ENCODE results near the gene GCN1.
"Not testable (repeated sequence)": the region's sequence is repeated elsewhere in the genome, so short reads cannot be mapped to it uniquely, and the experiment has no call there.

The GCN1 gene

GRCh38 chr12:120223458-120224303 is 29.2 kb upstream of the GCN1 start:
- Mint-ChIP-seq H3K27ac (no peak overlapping the region), H3K36me3 (no peaks in the 10 kb centered on the region), H3K4me3 (no peak overlapping the region), H3K4me1 (peaks cover 30% of the 10 kb centered on the region), H3K27me3 (peaks cover 39% of the 10 kb centered on the region), H3K9me3 (no peaks in the 10 kb centered on the region)
- ATAC-seq, result no peak

DNA sequence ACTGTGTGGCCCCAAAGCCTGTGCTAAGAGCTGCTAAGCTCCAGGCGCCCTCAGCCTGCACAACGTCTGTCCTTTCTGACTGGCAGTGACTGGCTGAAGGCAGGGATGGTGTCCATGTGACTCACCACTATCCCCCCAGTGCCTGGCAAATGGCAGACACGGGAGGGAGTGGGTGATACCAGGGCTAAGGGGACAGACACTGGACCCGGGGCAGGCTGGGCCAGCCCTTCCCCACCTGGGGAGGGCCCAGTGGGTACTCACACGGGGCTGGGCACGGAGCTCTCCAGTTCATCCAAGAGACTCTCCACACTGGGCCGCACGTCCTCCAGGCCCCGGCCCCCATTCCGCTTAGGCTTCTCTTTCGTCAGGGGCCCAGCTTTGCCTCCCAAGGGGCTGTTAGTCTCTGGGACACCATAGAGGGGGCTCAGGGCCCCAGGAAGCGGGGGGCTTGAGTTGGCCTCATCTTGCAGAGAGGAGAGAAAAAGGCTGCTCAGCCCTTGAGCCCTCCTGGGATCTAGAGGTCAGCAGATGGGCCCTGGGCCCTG is 27.8 kb upstream of the GCN1 start:
- H3K36me3 Mint-ChIP-seq, result no peaks in the 10 kb centered on the region
- H3K27ac Mint-ChIP-seq, result no peak overlapping the region
- H3K27me3 Mint-ChIP-seq, result peaks cover 39% of the 10 kb centered on the region
- H3K9me3 Mint-ChIP-seq, result no peaks in the 10 kb centered on the region
- H3K4me1 Mint-ChIP-seq, result peaks cover 21% of the 10 kb centered on the region
- ATAC-seq, result no peak
- no peak overlapping the region for H3K4me3 Mint-ChIP-seq

GRCh38 chr12:120221576-120221900 is 27.0 kb upstream of the GCN1 start:
- Mint-ChIP-seq H3K4me1 (peaks cover 21% of the 10 kb centered on the region), H3K27me3 (peaks cover 39% of the 10 kb centered on the region), H3K36me3 (no peaks in the 10 kb centered on the region), H3K27ac (no peak overlapping the region), H3K4me3 (no peak overlapping the region), H3K9me3 (no peaks in the 10 kb centered on the region)
- ATAC-seq, result no peak

GRCh38 chr12:120220838-120221575 is 26.5 kb upstream of the GCN1 start:
- ATAC-seq, result no peak
- no peak overlapping the region for H3K27ac Mint-ChIP-seq
- H3K4me1 Mint-ChIP-seq, result peaks cover 18% of the 10 kb centered on the region
- no peaks in the 10 kb centered on the region for H3K9me3 Mint-ChIP-seq
- peaks cover 43% of the 10 kb centered on the region for H3K27me3 Mint-ChIP-seq
- H3K4me3 Mint-ChIP-seq, result no peak overlapping the region
- H3K36me3 Mint-ChIP-seq, result no peaks in the 10 kb centered on the region

GRCh38 chr12:120218680-120219606 is 24.4 kb upstream of the GCN1 start:
- no peak overlapping the region for H3K4me3 Mint-ChIP-seq
- ATAC-seq, result no peak
- no peaks in the 10 kb centered on the region for H3K36me3 Mint-ChIP-seq
- H3K9me3 Mint-ChIP-seq, result no peaks in the 10 kb centered on the region
- no peak overlapping the region for H3K27ac Mint-ChIP-seq
- no peaks in the 10 kb centered on the region for H3K4me1 Mint-ChIP-seq
- peaks cover 51% of the 10 kb centered on the region for H3K27me3 Mint-ChIP-seq

- Mint-ChIP-seq H3K4me1 (no peaks in the 10 kb centered on the region), H3K9me3 (no peaks in the 10 kb centered on the region), H3K4me3 (no peak overlapping the region), H3K36me3 (peaks cover 3% of the 10 kb centered on the region), H3K27ac (no peak overlapping the region), H3K27me3 (peaks cover 34% of the 10 kb centered on the region)
- no peak for ATAC-seq
Observed at GRCh38 chr12:120216742-120217605, 22.5 kb upstream of the GCN1 start.

DNA sequence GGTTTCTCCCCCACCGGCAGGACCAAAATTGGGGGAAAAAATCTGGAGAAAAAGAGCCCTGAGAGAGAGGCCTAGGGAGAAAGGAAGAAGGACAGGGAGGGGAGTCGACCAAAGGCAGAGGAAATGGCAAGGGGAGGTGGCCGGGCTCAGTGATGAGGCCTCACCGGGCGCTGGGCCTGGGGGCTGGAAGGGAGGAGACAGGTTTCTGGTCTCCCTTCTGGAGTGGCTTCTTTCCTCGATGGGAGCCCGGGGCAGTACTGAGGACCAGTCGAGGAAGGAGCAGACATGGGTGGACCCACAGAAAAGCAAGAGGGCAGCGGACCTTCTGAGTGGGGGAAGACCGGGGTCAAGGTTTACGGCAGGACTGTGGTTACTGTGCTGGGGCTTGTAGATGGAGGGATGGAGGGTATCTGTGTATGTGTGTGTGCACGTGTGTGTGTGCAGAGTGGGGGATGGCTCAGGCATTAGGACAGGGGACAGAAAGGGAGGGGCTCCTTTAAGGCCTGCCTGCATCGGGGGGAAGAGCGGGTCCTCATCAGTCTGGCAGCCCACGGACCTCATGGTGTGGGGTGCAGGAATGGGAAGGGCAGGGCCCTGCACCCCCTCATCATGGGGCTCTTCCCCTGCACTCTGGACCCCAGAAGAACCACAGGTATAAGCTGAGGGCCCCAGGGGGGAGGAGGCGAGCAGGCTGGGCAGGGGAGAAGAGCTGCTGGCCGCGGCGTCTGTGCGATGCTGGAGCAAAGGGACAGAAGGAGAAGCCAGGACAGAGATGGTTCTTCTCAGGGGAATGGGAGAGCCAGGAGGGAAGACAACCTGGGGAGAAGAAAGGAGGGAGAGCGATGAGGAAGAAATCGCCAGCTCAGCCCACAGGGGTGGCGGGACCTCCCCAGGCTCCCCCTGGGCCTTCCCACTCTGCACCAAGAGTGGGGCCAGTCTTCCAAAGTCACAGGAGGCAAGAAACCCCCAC is 21.5 kb upstream of the GCN1 start:
- no peaks in the 10 kb centered on the region for H3K4me1 Mint-ChIP-seq
- ATAC-seq, result peak; percentile 5
- H3K36me3 Mint-ChIP-seq, result peaks cover 10% of the 10 kb centered on the region
- H3K27ac Mint-ChIP-seq, result no peak overlapping the region
- no peaks in the 10 kb centered on the region for H3K9me3 Mint-ChIP-seq
- peaks cover 32% of the 10 kb centered on the region for H3K27me3 Mint-ChIP-seq
- no peak overlapping the region for H3K4me3 Mint-ChIP-seq

DNA sequence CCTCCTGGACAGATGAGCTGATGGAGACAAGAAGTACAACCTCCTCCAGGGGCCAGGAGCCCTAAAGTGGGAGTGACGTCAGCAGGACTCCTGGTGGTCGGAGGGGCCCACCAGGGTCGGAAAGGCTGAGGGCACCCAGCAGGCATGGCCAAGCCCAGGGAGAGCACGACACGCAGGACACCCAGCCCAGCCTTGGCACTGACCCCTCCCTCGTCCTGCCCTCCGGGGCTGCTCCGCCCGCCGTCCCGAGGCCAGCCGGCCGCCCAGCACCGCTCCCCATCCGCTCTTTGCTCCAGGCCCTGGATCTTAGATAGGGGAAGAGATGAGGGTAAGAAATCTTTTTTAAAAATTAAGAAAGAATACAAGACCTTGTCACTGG is 20.8 kb upstream of the GCN1 start:
- no peaks in the 10 kb centered on the region for H3K4me1 Mint-ChIP-seq
- ATAC-seq, result no peak
- H3K27ac Mint-ChIP-seq, result no peak overlapping the region
- no peak overlapping the region for H3K4me3 Mint-ChIP-seq
- peaks cover 25% of the 10 kb centered on the region for H3K27me3 Mint-ChIP-seq
- no peaks in the 10 kb centered on the region for H3K9me3 Mint-ChIP-seq
- peaks cover 10% of the 10 kb centered on the region for H3K36me3 Mint-ChIP-seq

DNA sequence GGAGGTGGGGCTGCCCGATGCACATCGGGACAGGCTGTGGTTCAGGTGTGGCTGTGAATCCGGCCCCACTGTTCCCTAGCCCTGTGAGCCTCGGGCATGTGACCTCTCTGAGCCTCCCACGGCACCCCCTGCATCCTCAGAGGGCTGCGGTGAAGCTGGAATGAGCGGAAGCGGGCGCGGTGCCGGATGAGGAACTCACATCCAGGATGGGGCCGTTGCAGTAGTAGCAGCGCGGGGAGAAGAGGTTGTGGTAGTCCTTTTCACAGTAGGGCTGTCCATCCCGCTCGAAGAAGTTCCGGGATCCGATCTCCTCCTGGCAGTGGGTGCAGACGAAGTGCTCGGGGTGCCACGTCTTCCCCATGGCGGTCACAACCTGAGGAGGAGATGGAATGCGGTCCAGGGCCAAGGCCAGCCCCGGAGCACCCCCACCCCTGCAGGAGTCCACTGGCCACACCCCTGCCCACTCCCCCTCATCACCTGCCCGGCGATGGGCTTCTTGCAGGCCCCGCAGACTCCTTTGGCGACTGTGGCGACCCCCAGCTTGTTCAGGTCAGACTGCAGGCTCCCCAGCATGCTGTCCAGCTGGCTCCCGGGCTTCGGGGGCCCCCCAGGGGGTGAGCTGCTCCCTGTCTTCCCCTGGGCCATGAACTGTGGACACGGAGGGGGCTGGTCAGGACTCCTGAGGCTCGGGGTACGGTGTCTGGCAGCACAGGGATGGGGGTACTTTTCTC is 20.3 kb upstream of the GCN1 start:
- Mint-ChIP-seq H3K4me3 (no peak overlapping the region), H3K9me3 (no peaks in the 10 kb centered on the region), H3K27ac (no peak overlapping the region), H3K36me3 (peaks cover 16% of the 10 kb centered on the region), H3K27me3 (peaks cover 19% of the 10 kb centered on the region), H3K4me1 (no peaks in the 10 kb centered on the region)
- ATAC-seq, result no peak

GRCh38 chr12:120213758-120214157 is 19.2 kb upstream of the GCN1 start:
- Mint-ChIP-seq H3K36me3 (peaks cover 17% of the 10 kb centered on the region), H3K4me1 (no peaks in the 10 kb centered on the region), H3K9me3 (no peaks in the 10 kb centered on the region), H3K4me3 (no peak overlapping the region), H3K27me3 (peaks cover 12% of the 10 kb centered on the region), H3K27ac (no peak overlapping the region)
- no peak for ATAC-seq

DNA sequence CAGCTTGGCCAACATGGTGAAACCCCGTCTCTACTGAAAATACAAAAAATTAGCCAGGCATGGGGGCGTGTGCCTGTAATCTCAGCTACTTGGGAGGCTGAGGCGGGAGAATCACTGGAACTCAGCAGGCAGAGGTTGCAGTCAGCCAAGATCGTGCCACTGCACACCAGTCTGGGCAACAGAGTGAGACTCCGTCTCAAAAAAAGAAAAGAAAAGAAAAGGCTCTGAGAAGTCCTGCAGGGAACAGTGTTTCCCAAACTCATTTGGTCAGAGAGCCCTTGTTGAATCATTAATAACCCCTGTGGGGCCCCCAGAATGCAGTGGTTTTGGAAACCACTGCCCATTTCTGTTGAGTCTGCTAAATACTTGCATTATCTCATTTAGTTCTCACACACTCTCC is 18.7 kb upstream of the GCN1 start:
- ATAC-seq, H3K4me1 Mint-ChIP-seq, H3K27ac Mint-ChIP-seq, H3K4me3 Mint-ChIP-seq, H3K9me3 Mint-ChIP-seq: not testable (repeated sequence)
- H3K27me3 Mint-ChIP-seq, result peaks cover 12% of the 10 kb centered on the region
- peaks cover 17% of the 10 kb centered on the region for H3K36me3 Mint-ChIP-seq

GRCh38 chr12:120212301-120212700 is 17.8 kb upstream of the GCN1 start:
- Mint-ChIP-seq H3K36me3 (peaks cover 23% of the 10 kb centered on the region), H3K27ac (no peak overlapping the region), H3K9me3 (no peaks in the 10 kb centered on the region)

DNA sequence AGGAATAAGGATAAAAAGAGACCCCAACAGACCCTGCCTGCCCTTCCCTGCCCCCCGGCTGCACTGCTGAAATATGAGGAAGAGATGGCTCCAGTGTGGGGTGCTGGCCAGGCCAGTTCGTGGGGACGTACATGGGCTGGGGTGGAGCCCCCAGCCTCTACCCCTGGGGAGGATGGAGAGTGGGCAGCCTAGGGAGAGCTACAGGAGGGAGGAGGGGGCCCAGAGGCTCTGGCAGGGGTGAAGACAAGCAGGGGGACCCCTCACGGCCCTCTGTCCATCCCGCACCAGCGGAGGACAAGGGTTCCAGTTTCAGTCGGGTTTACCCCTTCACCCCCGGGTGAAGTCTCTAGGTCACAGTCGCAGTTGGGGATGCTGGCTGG is 17.4 kb upstream of the GCN1 start:
- H3K4me1 Mint-ChIP-seq, result no peaks in the 10 kb centered on the region
- no peak overlapping the region for H3K27ac Mint-ChIP-seq
- H3K36me3 Mint-ChIP-seq, result peaks cover 26% of the 10 kb centered on the region
- H3K9me3 Mint-ChIP-seq, result no peaks in the 10 kb centered on the region
- H3K27me3 Mint-ChIP-seq, result peaks cover 12% of the 10 kb centered on the region
- H3K4me3 Mint-ChIP-seq, result no peak overlapping the region
- ATAC-seq, result no peak

More at GRCh38 chr12:120212301-120212700, 17.8 kb upstream of the GCN1 start:
- peaks cover 12% of the 10 kb centered on the region for H3K27me3 Mint-ChIP-seq
- no peak overlapping the region for H3K4me3 Mint-ChIP-seq
- H3K4me1 Mint-ChIP-seq, result no peaks in the 10 kb centered on the region
- no peak for ATAC-seq

Data from stimulated activated memory B cell treated with anti-CD40 and anti-IgM and Interleukin-4, amounts not matched to agents 10 μg/mL and 1 μg/mL and 100 μg/mL, for 72 hours (primary cell).